Esophagus muscularis mucosa (tissue), 4 donors: Measurements from ENCODE around the gene TAX1BP1.

Experiments used
- EP300 ChIP-seq: sonication (generic); formaldehyde crosslinking; IDR thresholded peaks from one replicate; pipeline ENCODE4 v1.6.1; 2017; ENCODE audit warnings: antibody characterized with exemption
- POLR2A ChIP-seq: fragments of 450-650 bp; IDR thresholded peaks from one replicate; pipeline ENCODE4 v1.6.1; 2017; ENCODE audit warnings: antibody characterized with exemption, moderate library complexity, mild to moderate bottlenecking, low read depth
- POLR2AphosphoS5 ChIP-seq, 2 donors: sonication (generic); formaldehyde crosslinking; IDR thresholded peaks; one replicate each; pipeline ENCODE4 v1.6.1; 2017; ENCODE audit warnings: antibody characterized with exemption in 2 of 2
- TF ChIP-seq, protein P1 (sequence below), 3 experiments: fragments of 200-600 bp in 2 of 3; fragments of 450-650 bp in 1 of 3; sonication (generic) in 2 of 3; IDR thresholded peaks; one replicate each; pipeline ENCODE4 v1.5.1; 2017 to 2019; ENCODE audit warnings: antibody characterized with exemption in 3 of 3, mild to moderate bottlenecking in 2 of 3, moderate library complexity in 1 of 3

DNA sequence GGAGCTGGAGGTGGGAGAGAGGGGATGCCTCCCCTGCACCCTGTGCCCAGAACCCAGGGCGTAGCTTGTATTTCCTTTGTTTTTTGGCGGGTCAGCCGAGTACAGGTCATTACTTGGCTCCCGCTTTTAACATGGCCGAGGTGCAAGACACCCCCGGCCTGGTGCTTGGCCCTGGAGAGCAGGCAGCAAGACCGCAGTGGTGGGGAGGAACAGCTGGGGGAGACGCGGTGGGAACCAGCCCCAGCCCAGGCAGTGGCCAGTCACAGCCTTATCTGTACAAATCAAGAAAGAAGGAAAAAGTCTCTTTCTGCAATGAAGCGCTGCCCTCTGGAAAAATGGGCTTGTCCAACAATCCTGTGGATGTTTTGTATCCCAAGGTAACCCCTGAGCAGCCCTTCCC lies 99.1 kb downstream of the TAX1BP1 start:
- TF ChIP-seq POLR2A (no peak), EP300 (no peak), POLR2AphosphoS5 (IDR thresholded peaks at IDR 0.05) (no peak)
- TF ChIP-seq, protein P1, sequence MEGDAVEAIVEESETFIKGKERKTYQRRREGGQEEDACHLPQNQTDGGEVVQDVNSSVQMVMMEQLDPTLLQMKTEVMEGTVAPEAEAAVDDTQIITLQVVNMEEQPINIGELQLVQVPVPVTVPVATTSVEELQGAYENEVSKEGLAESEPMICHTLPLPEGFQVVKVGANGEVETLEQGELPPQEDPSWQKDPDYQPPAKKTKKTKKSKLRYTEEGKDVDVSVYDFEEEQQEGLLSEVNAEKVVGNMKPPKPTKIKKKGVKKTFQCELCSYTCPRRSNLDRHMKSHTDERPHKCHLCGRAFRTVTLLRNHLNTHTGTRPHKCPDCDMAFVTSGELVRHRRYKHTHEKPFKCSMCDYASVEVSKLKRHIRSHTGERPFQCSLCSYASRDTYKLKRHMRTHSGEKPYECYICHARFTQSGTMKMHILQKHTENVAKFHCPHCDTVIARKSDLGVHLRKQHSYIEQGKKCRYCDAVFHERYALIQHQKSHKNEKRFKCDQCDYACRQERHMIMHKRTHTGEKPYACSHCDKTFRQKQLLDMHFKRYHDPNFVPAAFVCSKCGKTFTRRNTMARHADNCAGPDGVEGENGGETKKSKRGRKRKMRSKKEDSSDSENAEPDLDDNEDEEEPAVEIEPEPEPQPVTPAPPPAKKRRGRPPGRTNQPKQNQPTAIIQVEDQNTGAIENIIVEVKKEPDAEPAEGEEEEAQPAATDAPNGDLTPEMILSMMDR (IDR thresholded peaks at IDR 0.05) = no peak
